ENCODE results near the gene RAG1. TPM values are rescaled to one million over a fixed set of nuclear protein-coding genes. Genes with fewer than 3 reads are reported as not detected.

Gene RAG1
- total RNA-seq, 4 donors from 2014 or later, result 0.26 to 3.5 (median 0.78) TPM

DNA sequence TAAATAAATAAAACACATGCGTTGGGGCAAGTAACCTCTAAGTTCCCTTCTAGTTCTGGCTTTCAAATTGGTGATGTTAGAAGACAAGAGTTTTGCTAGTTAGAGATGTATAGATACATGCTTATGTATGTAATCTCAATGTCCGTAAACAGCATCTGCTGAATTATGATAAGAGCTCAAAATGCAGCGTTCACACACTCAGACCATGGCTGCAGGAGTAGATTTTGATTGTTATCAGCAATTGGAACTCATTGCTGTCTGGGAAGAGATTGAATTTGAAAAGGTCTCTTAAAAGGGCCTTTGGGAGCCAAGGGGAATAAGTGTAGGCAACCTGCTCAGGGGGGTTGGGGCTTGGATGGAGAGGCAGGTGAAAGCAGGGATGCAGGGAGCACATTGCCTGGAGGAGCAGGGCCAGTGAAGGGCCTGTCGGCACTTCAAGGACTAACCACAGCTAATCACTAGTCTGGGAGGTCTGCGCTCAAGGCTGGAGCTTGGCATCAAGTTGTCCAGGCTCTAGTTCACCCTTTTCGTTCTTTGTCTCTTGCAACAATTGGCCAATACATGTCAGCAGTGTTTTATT lies 2.7 kb upstream of the RAG1 start:
- H3K9me3 ChIP-seq, result no peaks in the 10 kb centered on the region

DNA sequence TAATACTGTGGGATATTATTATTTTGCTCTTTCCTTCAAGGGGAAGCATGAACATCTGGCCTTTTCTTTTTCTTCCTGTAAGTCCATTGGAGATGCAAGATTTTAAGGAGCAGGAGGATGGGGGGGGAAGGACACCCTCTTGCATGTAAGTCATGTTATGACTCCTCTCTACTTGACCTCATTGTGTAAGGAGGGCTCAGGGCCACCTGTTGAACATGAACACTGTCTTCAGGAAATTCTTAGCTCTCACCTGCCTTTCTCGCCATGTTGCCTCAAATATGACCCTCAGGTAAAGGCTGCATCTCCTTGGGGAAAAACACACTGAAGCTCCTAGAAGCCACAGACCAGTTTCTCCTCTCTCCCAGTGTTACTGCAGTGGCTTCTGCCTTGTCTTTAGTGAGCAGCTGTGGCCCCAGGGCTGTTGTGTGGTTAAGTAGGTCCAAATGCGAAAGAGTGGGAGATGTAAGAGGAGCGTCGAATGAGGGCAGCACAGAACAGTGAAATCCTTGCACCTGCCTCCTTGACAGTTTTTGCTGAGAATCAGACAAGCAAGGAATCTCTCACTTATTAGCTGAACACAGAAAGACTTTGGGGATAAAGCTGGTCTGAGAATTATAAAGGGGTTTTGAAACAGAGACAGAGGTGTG lies 1.3 kb upstream of the RAG1 start:
- TF ChIP-seq CTCF (IDR thresholded peaks at IDR 0.05) (no peak), POLR2A (IDR thresholded peaks at IDR 0.05) (no peak)
- Histone ChIP-seq H3K36me3 (no peaks in the 10 kb centered on the region), H3K4me1 (no peaks in the 10 kb centered on the region), H3K9me3 (no peaks in the 10 kb centered on the region), H3K27me3 (no peaks in the 10 kb centered on the region), H3K27ac (no peak overlapping the region), H3K4me3 (no peak overlapping the region)
- no peak for DNase-seq
- intact Hi-C loops (cut with DNase I; ENCODE audit: low total_unique reads), result no loop called here

More for the DNA sequence above, 2.7 kb upstream of the RAG1 start:
- DNase-seq, result no peak
- H3K27ac ChIP-seq, result no peak overlapping the region
- H3K27me3 ChIP-seq, result no peaks in the 10 kb centered on the region
- no peaks in the 10 kb centered on the region for H3K4me1 ChIP-seq
- no peak overlapping the region for H3K4me3 ChIP-seq
- no peaks in the 10 kb centered on the region for H3K36me3 ChIP-seq
- intact Hi-C loops (cut with DNase I; ENCODE audit: low total_unique reads), result no loop called here
- TF ChIP-seq CTCF (IDR thresholded peaks at IDR 0.05), result no peak
- no peak for TF ChIP-seq POLR2A (IDR thresholded peaks at IDR 0.05)

- Histone ChIP-seq H3K4me1 (no peaks in the 10 kb centered on the region), H3K27ac (no peak overlapping the region), H3K36me3 (no peaks in the 10 kb centered on the region), H3K4me3 (no peak overlapping the region), H3K27me3 (no peaks in the 10 kb centered on the region), H3K9me3 (no peaks in the 10 kb centered on the region)
- no peak for TF ChIP-seq CTCF (IDR thresholded peaks at IDR 0.05)
- no peak for TF ChIP-seq POLR2A (IDR thresholded peaks at IDR 0.05)
- intact Hi-C loops (cut with DNase I; ENCODE audit: low total_unique reads), result no loop called here
- no peak for DNase-seq
These were observed 1.3 kb downstream of the RAG1 start for GRCh38 chr11:36569095-36569494.

DNA sequence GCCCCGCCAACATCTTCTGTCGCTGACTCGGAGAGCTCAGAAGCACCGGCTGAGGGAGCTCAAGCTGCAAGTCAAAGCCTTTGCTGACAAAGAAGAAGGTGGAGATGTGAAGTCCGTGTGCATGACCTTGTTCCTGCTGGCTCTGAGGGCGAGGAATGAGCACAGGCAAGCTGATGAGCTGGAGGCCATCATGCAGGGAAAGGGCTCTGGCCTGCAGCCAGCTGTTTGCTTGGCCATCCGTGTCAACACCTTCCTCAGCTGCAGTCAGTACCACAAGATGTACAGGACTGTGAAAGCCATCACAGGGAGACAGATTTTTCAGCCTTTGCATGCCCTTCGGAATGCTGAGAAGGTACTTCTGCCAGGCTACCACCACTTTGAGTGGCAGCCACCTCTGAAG lies 6.7 kb downstream of the RAG1 start:
- TF ChIP-seq CTCF (IDR thresholded peaks at IDR 0.05), result no peak
- TF ChIP-seq POLR2A (IDR thresholded peaks at IDR 0.05), result no peak
- Histone ChIP-seq H3K27me3 (no peaks in the 10 kb centered on the region), H3K36me3 (no peaks in the 10 kb centered on the region), H3K27ac (no peak overlapping the region), H3K9me3 (no peaks in the 10 kb centered on the region), H3K4me3 (no peak overlapping the region), H3K4me1 (no peaks in the 10 kb centered on the region)
- DNase-seq, result no peak
- intact Hi-C loops (cut with DNase I; ENCODE audit: low total_unique reads), result no loop called here

- no peak overlapping the region for H3K27ac ChIP-seq
- TF ChIP-seq POLR2A (IDR thresholded peaks at IDR 0.05) (no peak), CTCF (IDR thresholded peaks at IDR 0.05) (no peak)
- intact Hi-C loops (cut with DNase I; ENCODE audit: low total_unique reads), result no loop called here
These were observed 9.6 kb downstream of the RAG1 start for GRCh38 chr11:36577373-36577772.

More at GRCh38 chr11:36577373-36577772, 9.6 kb downstream of the RAG1 start:
- no peak for DNase-seq
- Histone ChIP-seq H3K4me1 (no peaks in the 10 kb centered on the region), H3K9me3 (no peaks in the 10 kb centered on the region), H3K36me3 (no peaks in the 10 kb centered on the region), H3K4me3 (no peak overlapping the region), H3K27me3 (no peaks in the 10 kb centered on the region)

Measured in uterus (tissue), 4 donors.